ENCODE data around the gene HTR4.

GRCh38 chr5:148499452-148499851 is 154.9 kb downstream of the HTR4 start:
- TF ChIP-seq EZH2 (IDR thresholded peaks at IDR 0.05; ENCODE audit: low read length) (no peak), CTCF (optimal IDR thresholded peaks at IDR 0.05 in 1 of 3, IDR thresholded peaks at IDR 0.05 in 1 of 3, conservative IDR thresholded peaks at IDR 0.05 in 1 of 3; ENCODE audit: extremely low read depth in 1 of 3, insufficient read depth in 2 of 3, low read length in 3 of 3) (no peak)

All from keratinocyte (primary cell).